K562 (cell line): ENCODE results near the gene UBE2I. TPM values are rescaled to one million over a fixed set of nuclear protein-coding genes. Genes with fewer than 3 reads are reported as not detected.

Source experiments
- CEBPZ ChIP-seq: fragments of 150-350 bp; IDR thresholded peaks from 2 replicates; pipeline ENCODE4 v1.6.1; 2014; ENCODE audit warnings: low read depth, mild to moderate bottlenecking, low read length, borderline replicate concordance
- FOXK2 ChIP-seq, 2 experiments: fragments of 450-650 bp; IDR thresholded peaks in 1 of 2; conservative IDR thresholded peaks in 1 of 2; 2 replicates each; pipeline ENCODE4 v1.6.1; 2016; ENCODE audit warnings: low read depth in 2 of 2, mild to moderate bottlenecking in 1 of 2
- HEY1 ChIP-seq: fragments of 250-450 bp; sonication (Bioruptor Pico); IDR thresholded peaks from 2 replicates; pipeline ENCODE4 v1.5.0; 2020; ENCODE audit warnings: mild to moderate bottlenecking, moderate library complexity, borderline replicate concordance
- KDM2B ChIP-seq: fragments of 250-450 bp; sonication (Bioruptor Pico); IDR thresholded peaks from 2 replicates; pipeline ENCODE4 v1.8.0; 2021; ENCODE audit warnings: mild to moderate bottlenecking, moderate library complexity
- MLLT1 ChIP-seq, 2 experiments: fragments of 450-650 bp; IDR thresholded peaks; 2 replicates each; pipeline ENCODE4 v1.6.1; 2016
- NFRKB ChIP-seq: fragments of 450-650 bp; IDR thresholded peaks from 2 replicates; pipeline ENCODE4 v1.6.1; 2016; ENCODE audit warnings: low read depth
- NUFIP1 ChIP-seq: fragments of 450-650 bp; IDR thresholded peaks from 2 replicates; pipeline ENCODE4 v1.6.1; 2018; ENCODE audit not compliant: partially characterized antibody
- PKNOX1 ChIP-seq: fragments of 450-650 bp; IDR thresholded peaks from 2 replicates; pipeline ENCODE4 v1.6.1; 2016
- POLR3G ChIP-seq: IDR thresholded peaks from 2 replicates; pipeline ENCODE4 v1.6.1; 2011; ENCODE audit not compliant: insufficient read length, insufficient replicate concordance; ENCODE audit errors: extremely low read depth
- TAF15 ChIP-seq: fragments of 200-400 bp; formaldehyde crosslinking; IDR thresholded peaks from 2 replicates; pipeline ENCODE4 v1.6.1; 2017; ENCODE audit warnings: mild to moderate bottlenecking, low read depth, low read length, moderate library complexity
- TRIM24 ChIP-seq, 2 experiments: fragments of 450-650 bp; IDR thresholded peaks; 2 replicates each; pipeline ENCODE4 v1.6.1; 2016
- USF2 ChIP-seq: sonication (generic); formaldehyde crosslinking; IDR thresholded peaks from 2 replicates; pipeline ENCODE4 v1.5.0; 2020; ENCODE audit warnings: missing genetic modification reagents
- ZKSCAN3 ChIP-seq: fragments of 250-450 bp; sonication (Bioruptor Pico); IDR thresholded peaks from 2 replicates; pipeline ENCODE4 v1.4.0; 2020
- ZMIZ1 ChIP-seq, 2 experiments: fragments of 150-350 bp in 1 of 2; IDR thresholded peaks; 2 replicates each; pipeline ENCODE4 v1.6.1; 2012 to 2016; ENCODE audit warnings: low read depth in 2 of 2, low read length in 2 of 2, mild to moderate bottlenecking in 1 of 2, moderate library complexity in 1 of 2
- ZNF41 ChIP-seq: fragments of 250-450 bp; sonication (Bioruptor Pico); conservative IDR thresholded peaks from 2 replicates; pipeline ENCODE4 v1.4.0; 2020; ENCODE audit warnings: mild to moderate bottlenecking
- polyA plus RNA-seq, 8 experiments: library from polyadenylated mRNA; depleted of rRNA in 4 of 8; stranded (reverse) in 5 of 8; unstranded in 3 of 8; fragments of >200 nt; fragmentation: Nextera tagmentation in 2 of 8; fragmentation: Illumina TruSeq in 1 of 8; extraction: Ambion mirVana in 2 of 8; extraction: Trizol in 1 of 8; gene quantifications; 2 replicates each; pipeline versions ENCODE4 v1.2.1 to v1.2.3, GENCODE V29; 2011 to 2014; ENCODE audit warnings: inconsistent platforms in 1 of 8, missing spikeins in 1 of 8
- total RNA-seq, 7 experiments: library from RNA; depleted of rRNA in 6 of 7; stranded (reverse); fragments of >200 nt in 6 of 7; fragmentation: Illumina TruSeq in 2 of 7; extraction: Trizol in 2 of 7; gene quantifications; 2 replicates each; pipeline versions ENCODE4 v1.2.1 to v1.2.3, GENCODE V29; 2011 to 2021; ENCODE audit warnings: low replicate concordance in 1 of 7
- TF ChIP-seq, protein P1 (sequence below): sonication (generic); IDR thresholded peaks from 2 replicates; pipeline ENCODE4 v1.6.1; 2016

UBE2I gene
- total and polyA plus RNA-seq, 9 of the 15 experiments (the other 6 are each of a cell fraction or from before 2014, with no cell fraction given), result 36.6 to 254 (median 104) TPM

GRCh38 chr16:1351582-1352362 lies 42.3 kb downstream of the UBE2I start, which contains the start of the genes GNPTG and TSR3 (continued):
- TF ChIP-seq PKNOX1, result no peak
- TF ChIP-seq FOXK2 (conservative IDR thresholded peaks at IDR 0.05 in 1 of 2, IDR thresholded peaks at IDR 0.05 in 1 of 2; ENCODE audit: low read depth in 2 of 2), result peak in 1 of 2 experiments; percentile 3; a peak in 1 of 4 replicates
- no peak for TF ChIP-seq NFRKB
- TF ChIP-seq ZNF41 (CRISPR knock-in tag), result no peak
- TF ChIP-seq TAF15, result no peak
- TF ChIP-seq CEBPZ, result no peak
- no peak for TF ChIP-seq ZKSCAN3 (CRISPR knock-in tag)
- no peak for TF ChIP-seq HEY1
- no peak for TF ChIP-seq ZMIZ1 (IDR thresholded peaks at IDR 0.05; ENCODE audit: low read depth in 2 of 2, low read length in 2 of 2)
- TF ChIP-seq NUFIP1, result no peak
- TF ChIP-seq TRIM24 (IDR thresholded peaks at IDR 0.05), result no peak
- TF ChIP-seq, protein P1, sequence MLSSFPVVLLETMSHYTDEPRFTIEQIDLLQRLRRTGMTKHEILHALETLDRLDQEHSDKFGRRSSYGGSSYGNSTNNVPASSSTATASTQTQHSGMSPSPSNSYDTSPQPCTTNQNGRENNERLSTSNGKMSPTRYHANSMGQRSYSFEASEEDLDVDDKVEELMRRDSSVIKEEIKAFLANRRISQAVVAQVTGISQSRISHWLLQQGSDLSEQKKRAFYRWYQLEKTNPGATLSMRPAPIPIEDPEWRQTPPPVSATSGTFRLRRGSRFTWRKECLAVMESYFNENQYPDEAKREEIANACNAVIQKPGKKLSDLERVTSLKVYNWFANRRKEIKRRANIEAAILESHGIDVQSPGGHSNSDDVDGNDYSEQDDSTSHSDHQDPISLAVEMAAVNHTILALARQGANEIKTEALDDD, result no peak
- no peak for TF ChIP-seq KDM2B (CRISPR knock-in tag)
- no peak for TF ChIP-seq POLR3G
- TF ChIP-seq USF2 (CRISPR knock-in tag), result peak; percentile 95
- TF ChIP-seq MLLT1 (IDR thresholded peaks at IDR 0.05), result no peak
